OCI-M1 (cell line): Measurements from ENCODE around the gene MIAT.
A peak's percentile ranks its signal among the peaks of the same experiment; 100 is the strongest.
"Not testable (repeated sequence)": the region's sequence is repeated elsewhere in the genome, so short reads cannot be mapped to it uniquely, and the experiment has no call there.

Experiments
- DNase-seq: peaks from one replicate; lab custom pipeline; 2025; lab: John Stamatoyannopoulos, UW

Gene MIAT

DNA sequence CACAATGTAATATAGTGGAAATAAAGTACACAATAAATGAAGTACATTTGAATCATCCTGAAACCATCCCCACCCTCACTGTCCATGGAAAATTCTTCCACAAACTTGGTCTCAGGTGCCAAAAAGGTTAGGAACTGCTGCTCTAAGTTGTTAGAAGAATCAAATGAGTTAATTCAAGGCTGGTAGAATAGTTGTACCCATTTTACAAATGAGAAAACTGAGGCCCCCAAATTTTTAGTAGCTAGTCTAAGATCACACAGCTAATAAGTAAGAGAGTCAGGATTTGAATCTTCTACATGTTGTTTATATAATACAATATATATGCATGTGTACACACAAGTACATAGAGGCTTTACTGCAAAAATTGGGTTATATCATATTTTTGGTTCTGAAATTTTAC is 43.1 kb downstream of the MIAT start:
- DNase-seq, result no peak

DNA sequence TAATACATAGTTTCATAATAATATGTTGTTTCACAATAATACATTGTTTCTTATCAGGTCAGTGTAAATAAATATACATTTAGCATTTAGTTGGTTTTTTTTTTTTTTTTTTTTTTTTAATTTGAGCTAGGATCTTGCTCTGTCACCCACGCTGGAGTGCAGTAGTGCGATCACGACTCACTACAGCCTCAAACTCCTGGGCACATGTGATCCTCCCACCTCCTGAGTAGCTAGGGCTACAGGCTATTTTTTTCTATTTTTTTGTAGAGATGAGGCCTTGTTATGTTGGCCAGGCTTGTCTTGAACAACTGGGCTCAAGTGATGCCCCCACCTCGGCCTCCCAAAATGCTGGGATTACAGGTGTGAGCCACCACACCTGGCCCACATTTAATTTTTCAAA is 43.5 kb downstream of the MIAT start:
- no peak for DNase-seq

DNA sequence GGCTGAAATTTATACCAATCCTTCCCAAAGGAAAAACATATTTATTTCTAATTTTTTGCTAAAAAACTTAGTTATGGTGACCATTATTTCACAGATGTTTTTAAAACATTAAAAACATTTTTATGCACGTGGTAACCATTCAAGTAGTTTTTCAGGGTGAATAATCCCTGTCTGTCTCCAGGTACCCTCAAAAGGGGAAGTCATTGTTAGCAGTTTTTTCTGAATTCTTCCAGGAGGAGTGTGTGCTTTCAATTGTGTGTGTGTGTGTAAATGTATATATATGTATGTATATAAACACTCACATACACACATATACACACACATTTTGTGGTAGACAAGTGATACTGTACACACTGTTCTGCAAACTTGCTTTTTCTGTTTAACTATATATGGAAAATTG is 43.9 kb downstream of the MIAT start:
- peak; percentile 22 for DNase-seq

DNA sequence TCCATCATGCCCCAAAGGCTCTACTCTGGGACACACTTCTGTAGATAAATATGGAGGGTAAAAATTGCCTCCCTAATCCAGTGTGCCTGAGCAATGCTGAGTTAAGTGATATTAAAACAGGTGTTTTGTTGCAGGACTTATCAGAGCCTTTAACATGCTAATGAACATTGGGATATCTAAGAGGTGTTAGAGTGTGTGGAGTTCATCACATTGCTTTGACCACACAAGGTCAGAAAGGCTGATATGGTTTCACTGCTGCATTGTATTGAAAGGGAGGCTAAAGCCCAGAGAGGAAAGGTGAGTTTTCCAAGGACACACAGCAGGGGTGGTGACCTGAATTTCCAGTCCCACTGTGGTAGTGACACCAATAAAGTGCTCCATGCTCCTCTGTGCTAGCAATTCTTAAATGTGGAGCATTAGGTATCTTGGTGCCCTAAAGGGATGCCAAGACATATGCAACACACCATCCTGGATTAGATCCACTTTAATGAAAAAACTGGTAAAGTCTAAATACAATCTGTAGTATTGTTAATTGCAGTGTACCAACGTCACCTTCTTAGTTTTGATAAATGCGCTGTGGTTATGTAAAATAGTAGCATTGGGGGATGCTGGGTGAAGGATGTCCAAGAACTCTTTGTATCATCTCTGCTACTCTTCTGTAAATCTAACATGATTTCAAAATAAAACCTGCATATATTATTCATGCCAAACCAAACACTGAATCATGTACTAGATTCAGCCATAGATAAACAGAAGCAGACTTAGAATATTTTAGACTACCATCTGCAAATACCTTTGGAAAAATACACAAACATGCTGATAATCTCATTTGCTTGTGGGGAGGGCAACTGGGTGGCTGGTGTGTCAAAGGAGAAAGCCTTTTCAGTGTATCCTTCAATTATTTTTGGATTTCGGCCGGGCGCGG is 45.8 kb downstream of the MIAT start:
- DNase-seq, result no peak

DNA sequence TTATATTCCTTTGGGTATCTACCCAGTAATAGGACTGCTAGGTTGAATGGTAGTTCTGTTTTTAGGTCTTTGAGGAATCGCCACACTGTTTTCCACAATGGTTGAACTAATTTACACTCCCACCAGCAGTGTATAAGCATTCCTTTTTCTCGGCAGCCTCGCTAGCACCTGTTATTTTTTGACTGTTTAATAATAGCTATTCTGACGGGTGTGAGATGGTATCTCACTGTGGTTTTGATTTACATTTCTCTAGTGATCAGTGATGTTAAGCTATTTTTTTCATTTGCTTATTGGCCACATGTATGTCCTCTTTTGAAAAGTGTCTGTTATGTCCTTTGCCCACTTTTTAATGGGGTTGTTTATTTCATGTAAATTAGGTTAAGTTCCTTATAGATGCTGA is 48.0 kb downstream of the MIAT start:
- not testable (repeated sequence) for DNase-seq

DNA sequence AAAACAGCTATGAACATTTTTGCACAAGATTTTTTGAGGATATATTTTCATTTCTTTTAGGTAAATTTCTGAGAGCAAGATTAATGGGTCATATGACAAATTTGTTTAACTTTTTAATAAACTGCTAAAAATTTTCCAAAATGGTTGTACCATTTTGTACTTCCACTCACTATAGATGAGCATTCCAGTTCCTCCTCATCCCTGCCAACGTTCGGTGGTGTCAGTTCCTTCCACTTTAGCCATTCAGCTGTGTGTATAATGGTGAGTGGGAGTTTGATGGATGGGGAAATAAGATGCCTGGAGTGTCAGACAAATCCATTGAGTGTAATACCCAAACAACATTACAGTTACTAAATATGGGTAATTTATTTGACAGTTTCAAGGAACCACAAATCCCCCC is 49.7 kb downstream of the MIAT start:
- DNase-seq, result peak; percentile 11

DNA sequence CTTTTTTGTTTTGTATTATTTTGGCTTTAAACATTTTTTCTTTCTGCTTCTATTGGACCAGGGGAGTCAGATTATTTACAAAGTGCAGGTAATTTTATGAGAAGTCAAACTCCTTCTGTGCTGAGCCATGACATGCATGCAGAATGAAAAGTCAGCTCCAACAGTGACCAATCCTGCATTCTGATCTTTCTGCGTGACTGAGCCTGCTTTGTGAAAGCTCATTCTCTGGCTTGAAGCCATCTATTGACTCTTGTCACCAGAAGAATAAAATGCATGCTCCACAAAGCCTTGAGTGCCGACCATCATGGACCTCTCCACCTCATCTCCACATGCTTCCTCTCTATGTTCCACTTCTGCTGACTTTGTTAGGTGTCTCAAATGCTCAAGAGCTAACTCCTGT is 50.2 kb downstream of the MIAT start:
- no peak for DNase-seq

DNA sequence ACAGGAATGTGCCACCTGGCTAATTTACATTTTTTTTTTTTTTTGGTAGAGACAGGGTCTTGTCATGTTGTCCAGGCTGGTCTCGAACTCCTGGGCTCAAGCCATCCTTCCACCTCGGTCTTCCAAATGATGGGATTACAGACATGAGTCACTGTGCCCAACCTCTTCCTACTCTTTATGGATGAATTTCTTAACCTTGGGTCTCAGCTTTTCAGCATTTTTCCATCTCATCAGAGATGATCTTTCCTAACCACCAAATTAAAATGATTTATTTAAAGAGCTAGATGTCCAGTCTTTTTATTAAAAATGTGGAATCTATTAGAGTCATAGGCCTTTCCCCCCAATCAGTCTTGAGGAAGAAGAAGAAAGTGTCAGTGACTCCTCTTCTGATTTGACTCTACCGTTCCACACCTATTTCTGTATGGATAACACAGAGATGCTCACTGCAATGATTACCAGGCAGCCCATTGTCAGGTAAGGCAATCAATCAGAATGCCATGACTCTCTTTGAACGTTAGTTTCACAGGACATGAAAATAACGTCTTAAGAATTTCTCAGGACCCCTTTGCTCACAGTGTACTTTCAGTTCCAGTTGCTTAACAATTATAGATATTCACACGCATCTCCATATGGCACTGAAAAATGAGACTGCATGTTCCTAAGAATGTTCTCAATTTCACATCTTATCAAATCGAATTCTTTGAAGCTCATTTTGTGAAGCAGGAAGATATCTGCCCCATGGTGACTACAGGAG is 51.0 kb downstream of the MIAT start:
- DNase-seq, result no peak

DNA sequence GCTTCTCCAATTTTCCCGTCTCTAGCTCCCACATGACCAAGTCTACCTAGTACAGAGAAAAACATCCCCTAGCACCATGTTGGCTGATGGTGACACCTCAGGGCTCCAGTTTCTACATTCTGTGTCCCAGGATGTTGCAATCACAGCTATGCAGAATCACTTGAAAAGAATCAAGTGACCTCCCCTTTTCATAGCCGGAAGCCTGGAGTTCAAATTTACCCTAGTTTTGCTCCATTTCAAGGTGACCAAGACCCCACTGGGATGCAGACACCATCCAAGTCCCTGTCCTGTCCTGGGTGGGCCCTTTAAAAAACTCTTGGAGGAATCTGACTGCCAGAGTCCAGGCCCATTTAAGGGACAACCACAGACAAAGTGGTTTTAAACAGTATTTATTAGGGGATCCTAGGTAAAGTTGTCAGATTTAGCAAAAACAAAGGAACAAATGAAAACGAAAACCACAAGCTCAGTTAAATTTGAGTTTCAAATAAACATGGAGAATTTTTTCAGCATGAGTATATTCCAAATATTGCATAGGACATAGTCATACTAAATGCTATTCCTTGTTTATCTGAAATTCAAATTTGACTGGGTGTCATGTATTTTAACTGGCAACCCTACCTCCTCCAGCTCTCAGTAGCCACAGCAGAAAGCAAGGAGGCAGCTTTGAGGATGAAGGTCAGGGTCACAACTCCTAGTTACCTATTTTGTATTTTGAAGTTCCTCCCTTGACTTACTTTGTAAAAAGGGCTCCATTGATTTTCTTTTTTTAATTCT is 52.4 kb downstream of the MIAT start:
- no peak for DNase-seq

DNA sequence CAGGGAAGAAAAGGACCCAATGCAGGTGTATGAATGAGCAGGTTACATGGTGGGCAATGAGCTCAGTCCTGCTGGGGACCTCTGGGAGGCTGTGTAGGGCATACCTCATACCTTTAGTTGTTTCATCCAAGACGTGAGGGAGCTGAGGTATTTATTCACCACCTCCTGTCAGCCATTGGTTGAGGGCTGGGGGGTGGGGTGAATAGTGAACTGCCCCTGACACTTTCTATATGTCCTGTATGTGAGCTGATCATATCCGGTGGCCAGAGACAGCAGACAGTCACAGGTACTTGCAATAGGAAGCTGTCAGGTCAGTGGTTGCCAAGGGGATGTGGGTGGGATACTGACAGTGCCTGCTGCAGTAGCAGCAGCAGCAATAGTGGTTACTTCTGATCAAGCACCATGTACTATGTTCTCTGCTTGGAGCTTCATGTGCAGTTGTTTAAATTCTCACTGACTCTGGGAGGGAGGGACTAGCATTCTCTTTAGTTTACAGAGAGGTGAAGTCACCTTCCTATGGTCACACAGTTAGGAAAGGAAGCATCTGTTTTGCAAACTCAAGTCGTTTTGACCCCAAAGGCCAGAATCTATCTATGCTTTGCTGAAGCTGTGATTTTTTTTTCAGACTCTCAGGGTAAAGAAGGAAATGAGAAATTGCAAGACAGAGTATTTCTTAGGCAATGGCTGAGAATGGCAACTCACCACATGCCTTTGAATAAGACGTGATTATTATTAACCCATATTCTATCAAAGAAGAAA is 54.0 kb downstream of the MIAT start:
- no peak for DNase-seq

DNA sequence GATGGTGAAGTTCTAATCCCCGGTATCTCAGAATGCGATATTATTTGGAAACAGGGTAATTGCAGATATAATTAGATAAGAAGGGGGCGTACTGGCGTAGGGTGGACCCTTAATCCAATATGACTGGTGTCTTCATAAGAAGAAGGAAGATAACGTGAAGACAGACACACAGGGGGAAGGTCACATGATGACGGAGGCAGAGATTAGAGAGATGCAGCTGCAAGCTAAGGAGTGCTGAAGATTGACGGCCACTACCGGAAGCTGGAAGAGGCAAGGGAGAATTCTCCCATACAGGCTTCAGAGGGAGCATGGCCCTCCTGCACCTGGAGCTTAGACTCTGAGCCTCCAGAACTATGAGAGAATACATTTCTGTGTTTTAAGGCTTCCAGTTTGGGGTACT is 54.8 kb downstream of the MIAT start:
- DNase-seq, result no peak

DNA sequence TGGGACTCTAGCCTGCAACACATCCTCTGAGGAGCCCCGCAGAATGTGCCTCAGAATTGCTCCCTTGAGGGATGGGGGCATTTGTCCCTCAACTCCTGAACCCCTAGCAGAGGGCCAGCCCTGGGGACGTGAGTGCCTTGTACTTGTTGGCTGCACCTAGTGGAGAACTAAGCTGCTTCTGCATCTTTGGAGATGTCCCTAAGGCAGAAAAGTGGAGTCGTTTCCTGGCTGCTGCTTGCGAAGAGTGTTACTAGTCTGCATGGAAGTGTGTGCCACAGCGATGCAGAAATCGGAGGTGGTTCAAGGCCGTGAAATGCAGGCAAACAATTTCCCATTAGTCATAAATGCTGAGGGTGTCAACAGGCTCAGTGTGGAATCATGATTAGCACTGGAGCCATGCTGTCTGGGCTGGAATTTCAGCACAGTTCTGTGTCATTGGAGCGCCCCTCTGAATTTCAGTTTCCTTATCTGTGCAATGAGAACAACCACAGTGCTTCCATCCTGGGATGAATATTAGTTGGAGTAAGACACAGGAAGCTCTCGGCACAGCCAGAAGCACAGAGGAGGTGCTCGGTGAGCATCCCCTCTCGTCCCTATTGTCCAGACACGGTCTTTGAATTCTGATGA is 56.5 kb downstream of the MIAT start:
- no peak for DNase-seq

DNA sequence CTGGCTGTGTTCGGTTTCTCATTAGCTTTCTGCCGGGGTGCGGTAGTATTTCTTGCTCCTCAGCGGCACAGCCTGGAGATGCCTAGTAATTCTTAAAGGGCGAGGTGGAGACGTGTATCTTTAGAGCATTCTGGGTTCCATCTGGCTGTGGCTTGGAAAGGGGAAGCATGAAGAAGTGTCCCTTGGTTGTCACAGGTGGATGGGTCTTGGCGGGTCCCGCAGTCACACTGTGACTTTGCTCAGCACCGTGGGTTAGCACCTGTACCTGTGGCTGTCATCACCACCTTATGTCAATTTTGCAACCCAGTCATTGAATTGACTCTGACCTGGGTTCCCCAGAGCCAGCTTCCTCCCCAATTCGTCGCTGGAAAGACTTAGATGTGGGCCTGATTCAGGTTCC is 57.6 kb downstream of the MIAT start:
- DNase-seq, result no peak

DNA sequence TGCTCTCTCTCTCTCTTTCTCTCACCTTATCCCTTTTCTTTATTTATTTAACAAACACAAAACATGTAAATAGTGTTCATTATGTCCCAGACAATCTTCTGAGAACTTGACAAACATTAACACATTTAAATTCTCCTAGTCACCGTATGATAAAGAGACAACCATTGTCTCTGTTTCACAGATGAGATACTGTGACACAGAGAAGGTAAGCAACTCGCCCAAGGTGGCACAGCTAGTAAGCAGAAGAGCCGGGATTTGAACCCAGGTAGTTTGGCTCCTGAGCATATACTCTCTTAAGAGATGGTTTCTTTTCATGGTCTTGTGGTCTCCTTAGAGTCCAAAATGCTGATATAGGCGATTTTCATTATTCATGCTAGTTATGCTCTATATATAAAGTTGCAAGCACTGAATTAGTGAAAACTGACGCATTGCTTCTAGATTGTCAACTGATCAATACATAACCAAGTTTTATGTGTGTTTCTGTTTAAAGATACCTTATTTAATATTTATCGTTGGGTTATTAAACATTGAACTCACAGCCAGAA is 58.1 kb downstream of the MIAT start:
- no peak for DNase-seq

DNA sequence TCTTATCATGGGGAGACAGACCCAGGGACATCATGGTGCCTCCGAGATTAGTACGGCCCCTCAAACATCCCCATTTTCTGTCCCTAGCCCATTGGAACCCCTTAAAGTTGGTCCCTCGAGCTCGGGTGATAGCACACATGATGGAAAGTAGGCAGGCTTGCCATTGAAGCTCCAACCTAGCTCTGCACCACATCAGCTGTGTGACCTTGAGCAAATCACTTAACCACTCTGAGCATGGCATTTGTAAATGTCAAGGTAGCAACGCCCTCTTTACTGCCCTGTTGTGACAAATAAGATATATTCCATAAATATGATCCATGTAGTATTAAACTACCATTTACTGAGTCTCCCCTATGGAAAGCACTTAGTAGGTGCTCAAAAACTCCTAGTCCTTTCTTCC is 61.1 kb downstream of the MIAT start:
- no peak for DNase-seq

DNA sequence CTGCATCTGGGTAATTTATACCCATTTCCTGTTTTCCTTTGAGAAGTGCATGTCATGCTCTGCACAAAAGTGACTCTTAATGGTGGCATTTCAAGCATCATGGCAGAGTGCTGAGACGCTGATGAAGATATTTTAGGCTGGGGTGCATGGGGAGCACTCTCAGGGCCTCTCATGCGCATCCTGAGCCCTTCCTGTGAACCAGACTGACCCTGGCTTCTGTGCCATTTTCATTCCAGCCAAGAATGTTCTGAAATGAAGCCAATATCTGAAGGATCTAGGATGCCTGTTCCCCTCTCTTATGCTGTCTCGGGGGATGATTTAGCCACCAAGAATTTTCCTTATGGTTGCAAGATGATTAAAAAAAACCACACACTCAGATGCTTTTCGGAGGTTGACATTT is 61.5 kb downstream of the MIAT start:
- DNase-seq, result no peak

DNA sequence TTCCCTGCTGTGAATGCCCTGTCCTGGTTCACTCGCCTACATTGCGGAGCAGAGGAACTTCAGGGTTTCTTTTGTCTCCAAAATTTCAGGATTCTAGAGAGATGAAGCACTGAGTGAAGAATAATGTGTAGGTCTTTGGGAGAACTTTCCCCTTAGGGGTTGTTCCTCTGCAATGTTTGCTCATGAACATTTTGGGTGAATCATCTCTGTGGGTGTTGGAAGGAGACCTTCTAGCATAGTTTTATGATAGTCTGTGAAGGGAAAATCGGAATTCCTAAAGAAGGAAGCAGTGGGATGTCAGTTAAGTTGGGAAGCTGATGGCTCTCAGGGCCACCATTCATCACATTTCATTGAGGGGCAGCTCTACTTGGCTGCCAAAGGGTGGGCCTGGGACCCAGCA is 64.8 kb downstream of the MIAT start:
- no peak for DNase-seq

DNA sequence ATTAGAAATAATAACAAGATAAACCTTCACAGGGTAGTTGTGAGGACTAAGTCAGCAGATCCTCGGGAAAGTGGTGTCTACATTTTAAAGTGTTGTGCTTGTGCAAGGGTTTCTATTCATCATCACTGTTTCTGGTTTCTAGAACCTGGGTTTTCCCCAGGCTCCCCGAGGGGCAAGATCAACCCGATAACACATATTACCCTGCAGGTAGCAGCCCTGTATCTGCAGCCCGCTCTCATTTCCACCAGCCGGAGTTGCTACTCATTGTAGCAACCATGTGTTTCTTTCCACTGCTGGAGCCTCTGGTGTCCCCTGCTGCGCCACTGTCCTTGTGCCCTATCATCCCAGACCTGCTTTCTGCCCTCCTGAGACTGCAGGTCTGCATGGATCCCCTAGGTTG is 67.0 kb downstream of the MIAT start:
- no peak for DNase-seq

DNA sequence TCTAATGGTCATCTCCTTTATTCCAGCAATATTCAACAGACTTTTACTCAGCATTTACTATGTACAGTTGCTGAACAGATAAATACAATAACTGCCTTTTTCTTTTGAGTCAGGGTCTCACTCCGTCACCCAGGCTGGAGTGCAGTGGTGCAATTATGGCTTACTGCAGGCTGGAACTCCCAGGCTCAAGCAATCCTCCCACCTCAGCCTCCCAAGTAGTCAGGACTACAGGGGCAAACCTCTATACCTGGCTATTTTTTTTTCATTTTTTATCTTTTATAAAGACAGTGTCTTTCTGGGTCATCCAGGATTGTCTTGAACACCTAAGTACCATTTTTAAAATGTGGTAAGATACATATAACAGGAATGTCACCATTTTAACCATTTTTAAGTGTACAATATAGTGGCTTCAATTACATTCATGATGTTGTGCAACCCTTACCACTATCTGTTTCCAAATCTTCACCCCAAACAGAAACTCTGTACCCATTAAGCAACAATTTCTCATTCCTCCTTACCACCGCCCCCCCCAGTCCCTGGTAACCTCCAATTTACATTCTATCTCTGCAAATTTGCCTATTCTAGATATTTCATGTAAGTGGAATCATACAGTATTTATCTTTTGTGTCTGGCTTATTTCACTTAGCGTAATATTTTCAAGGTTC is 67.8 kb downstream of the MIAT start:
- peak; percentile 21 for DNase-seq
